Germinal center (tissue), 1 donor: ENCODE results near the gene NPTXR.

Experiments used
- DNase-seq: peaks from one replicate; pipeline ENCODE4 v3.0.0; 2012; ENCODE audit warnings: mixed read lengths, low spot score

The NPTXR gene

DNA sequence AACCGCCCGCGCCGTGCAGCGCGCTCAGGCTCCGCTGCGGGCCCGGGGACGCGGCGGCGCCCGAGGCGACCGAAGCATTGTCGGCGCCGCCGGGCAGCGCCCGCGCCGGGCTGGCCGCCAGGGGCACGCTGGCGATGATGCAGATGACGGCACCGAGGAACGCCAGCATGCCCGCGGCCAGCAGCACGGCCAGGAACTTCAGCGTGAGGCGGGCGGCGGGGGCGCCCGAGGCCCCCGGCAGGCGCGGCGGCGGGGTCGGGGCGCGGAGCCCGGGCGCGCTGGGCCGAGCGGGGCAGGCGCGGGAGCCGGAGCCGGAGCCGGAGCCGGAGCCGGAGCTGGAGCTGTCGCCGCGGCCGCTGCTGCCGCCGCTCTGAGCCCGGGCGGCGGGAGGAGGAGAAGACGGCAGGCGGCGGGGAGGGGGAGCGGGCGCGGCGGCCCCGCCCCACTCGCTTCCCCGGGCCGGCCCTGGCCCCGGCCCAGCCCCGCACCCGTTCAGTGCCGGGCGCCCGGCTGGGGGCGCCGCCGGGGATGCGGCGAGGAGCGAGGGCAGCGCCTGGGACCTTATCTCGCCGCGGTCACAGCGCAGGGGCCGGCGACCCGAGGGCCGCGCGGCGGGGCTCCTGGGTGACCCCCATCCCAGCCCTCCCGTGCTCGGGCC lies at the start of gene NPTXR:
TSS of gene NPTXR (minus strand) at position 372 of the 658 bp plus-strand sequence.
- DNase-seq = peak; percentile 37

DNA sequence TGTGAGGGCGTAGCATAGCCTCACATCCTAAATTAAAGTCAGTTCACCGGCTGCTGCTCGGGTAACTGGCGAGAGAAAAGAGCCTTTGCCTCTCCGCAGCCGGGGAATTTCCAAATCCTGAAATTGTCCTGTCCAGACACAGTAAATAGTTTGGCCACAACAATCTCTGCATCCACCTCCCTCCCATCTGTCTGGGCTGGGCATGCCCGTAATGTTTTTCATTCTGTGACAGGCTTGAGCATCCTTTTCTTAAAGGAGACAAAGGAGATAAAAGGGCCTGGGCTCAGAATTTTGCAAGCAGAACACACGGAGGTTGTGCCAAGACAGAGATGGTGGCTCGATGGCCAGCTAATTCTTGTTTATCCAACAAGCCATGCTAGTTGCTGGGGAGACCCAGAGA lies 47.4 kb upstream of the NPTXR start:
- no peak for DNase-seq

DNA sequence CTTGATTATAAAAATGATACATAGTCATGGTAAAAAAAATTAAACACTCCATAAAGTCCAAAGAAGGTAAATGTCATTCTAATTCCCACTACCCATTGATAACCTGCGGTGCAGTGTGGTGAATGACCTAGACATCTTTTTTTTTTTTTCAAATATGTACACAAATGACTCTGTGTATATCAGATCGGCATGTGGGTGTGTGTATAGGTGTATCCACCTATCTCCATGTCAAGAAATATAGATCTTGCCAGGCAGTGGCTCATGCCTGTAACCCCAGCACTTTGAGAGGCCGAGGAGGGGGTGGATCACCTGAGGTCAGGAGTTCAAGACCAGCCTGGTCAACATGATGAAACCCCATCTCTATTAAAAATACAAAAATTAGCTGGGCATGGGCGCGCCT lies 46.5 kb upstream of the NPTXR start:
- DNase-seq = no peak

DNA sequence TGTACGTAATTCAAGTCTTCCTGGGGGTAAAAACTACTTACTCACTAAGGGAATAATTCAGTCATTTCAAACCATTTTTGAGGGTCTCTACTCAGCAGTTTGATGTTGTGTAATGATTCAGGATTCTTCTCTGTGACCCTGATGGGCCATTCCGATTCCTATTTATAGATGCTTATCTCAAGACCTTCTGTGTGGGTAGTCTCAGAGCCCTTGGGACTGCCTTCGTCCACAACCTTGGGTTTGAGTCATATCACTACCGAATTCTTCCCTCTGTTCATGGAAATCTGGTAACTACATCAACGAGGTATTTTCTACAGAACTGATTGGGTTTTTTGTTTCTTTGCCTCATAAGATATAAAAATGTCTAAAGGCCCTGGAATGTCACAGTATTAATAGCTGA lies 42.5 kb upstream of the NPTXR start:
- no peak for DNase-seq

DNA sequence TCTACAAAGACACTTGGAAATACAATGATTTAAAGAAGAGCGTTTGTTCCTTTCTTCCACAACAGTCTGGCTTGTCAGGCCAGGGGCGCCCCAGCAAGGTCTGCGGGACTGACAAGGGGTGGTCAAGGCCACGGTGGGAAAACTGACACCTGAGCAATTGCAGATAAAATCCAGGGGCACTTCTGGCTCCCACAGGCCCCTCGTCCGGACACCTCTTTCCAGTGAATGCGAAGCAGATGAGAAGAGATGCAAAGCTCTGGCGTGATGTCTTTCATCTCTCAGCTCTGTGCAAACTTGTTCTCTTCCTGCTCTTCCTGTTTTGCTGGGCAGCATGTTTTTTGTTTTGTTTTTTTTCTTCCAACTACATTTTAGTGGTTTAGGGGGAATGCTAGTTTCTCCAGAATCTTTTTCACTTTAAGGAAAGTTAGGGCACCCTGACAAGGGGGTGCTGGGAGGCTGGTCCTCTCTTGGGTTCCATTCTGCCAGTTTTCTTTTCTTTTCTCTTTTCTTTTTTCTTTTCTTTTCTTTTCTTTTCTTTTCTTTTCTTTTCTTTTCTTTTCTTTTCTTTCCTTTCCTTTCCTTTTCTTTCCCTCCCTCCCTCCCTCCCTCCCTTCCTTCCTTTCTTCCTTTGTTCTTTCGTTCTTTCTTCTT lies 39.3 kb upstream of the NPTXR start:
- DNase-seq = no peak

DNA sequence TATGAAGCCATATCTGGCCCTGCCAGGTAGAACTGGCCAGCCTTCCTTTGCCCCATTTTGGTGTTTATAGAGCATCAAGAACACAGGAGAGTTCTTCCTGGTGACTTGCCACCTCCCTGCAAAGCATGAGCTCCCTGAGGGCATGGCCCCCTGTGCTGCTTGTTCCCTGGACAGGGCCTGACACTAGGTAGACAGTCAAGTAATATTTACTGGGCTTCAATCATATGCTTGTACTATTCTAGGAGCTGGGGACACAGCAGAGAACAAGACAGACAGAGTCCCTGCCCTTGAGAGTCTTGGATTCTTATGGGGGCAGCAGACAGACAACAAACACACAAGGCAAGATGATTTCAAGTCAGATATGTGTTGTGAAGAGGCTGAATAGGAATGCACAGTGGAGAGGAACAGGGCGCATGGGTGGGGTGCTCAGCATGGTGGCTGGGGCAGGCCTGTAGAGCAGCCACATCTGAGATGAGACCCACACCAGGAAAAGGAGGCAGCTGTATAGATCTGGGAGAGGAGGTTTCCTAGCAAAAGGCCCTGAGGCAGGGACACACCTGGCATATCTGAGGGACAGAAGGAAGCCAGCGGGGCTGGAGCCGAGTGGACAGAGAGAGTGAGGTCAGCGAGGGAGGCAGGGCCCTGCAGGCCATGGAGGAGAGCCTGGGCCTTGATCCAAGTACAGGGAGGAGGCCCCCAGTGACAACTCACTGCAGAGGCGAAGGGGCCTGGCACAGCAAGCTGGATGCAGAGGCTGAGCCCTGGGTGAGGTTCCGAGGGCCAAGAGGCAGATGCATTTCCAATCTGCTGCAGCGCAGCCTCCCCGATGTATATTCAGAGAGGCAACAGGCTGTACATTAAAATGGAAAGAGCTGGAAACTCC lies 38.4 kb upstream of the NPTXR start:
- DNase-seq = no peak

DNA sequence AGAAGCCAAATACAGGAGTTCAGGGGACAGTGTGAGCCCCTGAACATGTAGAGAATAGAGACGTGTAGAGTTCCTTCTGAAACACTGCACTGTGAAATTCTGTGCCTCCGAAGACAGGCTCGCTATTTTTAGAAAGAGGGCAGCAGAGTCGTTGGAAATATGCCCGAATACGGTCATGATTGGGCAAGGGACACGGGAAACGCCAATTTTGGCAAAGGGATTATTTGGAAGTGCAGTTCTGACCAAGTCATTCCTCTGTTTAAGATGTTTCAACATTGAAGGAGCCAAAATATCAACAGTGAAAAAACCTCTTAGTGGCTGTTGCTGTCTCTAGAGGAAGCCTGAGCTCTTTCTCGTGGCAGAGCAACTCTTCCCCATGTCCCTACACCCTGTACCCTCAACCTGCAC lies 37.6 kb upstream of the NPTXR start:
- DNase-seq = no peak

DNA sequence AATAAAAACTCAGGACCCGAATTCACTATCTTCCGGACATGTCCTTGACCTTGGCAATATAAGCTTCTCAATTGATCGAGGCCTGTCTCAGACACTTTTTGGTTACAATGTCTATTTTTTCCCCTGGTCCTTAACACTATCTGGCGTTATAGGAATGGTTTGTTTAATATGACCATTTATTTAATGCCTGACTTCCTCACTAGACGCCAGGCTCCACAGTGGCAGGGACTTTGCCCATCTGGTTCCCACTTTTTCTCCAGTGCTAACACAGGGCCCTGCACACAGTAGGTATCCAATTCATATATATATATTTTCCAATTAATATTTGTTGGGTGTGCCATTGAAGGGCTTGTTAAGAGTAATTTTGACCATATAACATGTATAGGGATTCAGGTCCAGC lies 36.1 kb upstream of the NPTXR start:
- DNase-seq = no peak

DNA sequence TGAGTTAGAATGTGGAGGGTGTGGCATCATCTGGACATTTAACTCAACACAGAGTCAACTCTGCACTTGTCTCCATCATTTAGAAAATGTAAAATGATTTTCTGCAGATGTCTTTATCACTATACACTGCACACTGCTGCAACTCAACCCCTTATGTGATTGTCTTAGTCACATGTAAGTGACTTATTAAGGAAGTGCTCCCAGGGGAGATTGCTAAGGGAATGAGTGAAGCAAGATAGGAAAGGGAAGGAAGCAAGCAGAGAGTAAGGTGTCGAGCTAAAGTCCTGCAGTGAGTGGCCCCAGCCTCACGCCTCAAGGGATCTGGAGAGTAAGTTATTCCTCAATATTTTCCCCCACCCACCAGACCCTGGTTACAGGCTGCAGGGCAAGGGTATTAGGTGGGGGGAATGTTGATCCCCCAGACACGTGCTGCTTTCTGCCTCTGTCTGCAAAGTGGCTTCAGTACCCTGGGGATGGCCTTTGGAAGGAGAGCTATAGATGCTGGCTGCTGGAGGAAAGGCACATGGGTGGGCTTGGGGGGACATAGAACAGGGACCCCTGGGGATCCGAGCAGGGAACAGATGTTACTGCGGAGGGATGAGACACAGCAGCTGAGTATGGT lies 35.4 kb upstream of the NPTXR start:
- no peak for DNase-seq

DNA sequence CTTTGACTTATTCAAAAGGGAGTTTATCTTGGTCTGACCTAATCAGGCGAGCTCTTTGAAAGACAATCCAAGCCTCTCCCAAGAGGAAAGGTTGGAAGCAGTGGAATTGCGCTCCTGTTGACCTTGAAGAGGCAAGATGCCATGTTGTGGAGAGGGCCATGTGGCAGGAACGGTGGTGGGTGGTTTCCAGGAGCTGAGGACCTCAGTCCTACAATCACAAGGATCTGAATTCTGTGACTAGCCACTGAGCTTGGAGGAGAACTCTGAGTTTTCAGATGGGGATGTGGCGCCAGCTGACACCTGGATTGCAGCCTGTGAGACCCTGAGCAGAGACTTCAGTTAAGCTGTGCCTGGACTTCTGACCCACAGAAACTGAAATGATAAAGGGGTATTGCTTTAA lies 34.2 kb upstream of the NPTXR start:
- no peak for DNase-seq

DNA sequence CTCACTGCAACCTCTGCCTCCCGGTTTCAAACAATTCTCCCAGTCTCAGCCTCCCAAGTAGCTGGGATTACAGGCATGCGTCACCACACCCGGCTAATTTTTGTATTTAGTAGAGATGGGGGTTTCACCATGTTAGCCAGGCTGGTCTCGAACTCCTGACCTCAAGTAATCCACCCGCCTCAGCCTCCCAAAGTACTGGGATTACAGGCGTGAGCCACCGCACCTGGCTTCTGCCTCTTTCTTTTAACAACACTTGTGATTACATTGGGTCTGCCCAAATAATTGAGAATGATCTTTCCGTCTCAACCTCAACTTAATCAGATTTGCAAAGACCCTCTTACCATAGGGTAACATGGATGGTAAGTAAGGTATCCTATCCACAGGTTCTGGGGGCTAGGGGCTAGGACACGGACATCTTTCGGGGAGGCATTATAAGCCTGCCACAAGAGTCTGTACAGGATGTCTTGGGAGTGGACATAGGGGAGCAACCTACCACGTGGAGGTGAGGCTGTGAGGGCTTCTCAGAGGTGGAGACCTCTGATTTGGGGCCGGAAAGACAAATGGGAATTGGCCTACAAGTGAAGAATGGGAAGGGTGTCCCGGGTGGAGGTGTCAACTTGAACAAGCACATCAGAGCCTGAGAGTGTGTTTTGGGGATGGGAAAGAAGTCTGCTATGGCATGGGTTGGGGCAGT lies 30.8 kb upstream of the NPTXR start:
- DNase-seq = no peak

DNA sequence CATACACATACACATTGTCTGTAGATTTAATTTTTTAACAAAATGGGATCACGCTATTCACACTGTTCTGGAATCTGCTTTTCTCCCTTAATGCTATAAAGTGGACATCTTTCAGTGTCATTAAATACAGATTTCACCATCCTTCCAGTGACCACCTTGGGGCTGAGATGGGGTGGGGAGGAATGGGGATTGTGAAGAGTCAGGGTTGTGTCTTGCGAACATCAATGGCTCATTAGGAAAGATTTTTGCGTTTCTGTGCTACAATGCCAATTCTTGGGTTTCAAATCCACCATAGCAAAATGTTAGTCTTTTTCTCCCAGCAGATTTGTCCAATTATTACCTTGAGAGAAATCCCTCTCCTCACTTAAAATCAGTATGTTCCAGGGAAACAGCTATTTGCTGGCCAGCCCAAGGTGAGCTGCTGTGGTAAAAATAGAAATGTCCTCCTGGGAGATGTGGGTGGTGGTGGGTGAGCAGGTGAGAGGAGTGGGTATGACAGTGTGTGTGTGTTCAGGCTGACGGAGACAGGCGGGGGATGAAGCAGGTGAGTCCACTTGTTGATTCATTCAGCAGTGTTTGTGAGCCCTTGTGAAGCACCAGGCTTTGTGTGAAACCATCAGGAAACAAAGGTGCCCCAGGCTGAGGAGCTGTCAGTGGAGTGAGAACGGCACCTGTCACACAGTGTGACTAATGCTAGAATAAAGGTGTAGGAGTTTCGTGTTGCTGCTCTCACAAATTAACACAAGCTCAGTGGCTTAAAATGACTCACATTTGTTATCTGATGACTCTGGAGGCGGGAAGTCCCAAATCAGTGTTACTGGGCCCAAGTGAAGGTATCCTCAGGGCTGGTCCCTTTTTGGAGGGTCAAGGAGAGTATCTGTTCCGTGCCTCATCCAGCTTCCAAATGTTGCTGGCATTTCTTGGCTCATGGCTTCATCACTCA lies 29.9 kb upstream of the NPTXR start:
- no peak for DNase-seq

DNA sequence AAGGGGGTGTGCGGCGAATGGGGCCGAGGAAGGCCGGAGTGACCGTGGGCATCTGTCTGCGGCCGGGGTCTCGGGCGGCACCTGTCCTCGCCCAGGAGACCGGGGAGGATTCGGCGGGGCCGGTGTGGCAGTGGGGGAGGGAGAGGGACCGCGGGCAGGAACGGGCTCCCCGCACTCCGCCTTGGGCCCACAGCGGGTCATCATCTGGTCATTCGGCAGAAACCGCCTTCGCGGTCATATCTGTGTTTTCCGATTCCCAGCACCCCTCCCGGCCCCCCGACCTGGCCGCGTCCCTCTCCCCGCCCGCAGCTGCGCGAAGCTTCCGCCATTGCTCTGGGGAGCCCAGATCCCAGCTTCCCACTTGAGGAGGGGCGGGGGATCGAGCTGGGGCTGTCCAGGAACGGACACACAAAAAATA lies 29.0 kb upstream of the NPTXR start:
- no peak for DNase-seq

DNA sequence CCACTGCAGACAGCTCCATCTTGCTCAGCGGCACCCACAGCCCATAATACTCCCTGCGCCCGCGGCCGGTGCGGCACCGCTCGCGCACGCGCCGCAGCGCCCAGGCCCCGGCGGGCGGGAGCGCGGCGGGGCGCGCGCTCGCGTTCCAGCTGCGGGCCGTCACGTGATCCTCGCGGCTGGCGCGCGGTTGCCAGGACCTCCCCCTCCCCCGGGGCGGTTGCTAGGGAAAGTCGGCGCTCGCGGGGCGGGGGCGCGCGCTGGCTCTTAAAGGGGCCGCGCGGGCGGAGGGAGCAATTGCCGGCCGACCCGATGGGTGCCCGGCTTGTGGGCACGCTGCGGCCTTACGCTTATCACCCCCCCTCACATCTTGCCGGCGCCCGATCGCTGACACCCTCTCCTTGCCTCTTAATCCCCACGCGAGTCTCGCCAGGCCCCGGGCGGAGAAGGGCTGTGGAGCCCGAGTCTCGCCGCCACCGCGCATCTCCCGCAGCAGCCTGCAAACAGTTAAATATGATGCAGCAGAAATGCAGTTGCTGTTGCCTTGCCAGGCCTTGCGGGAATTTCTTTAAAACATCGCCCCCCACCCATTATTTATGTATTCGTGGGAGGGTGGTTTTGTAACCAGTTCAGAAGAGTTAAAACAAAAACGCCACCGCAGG lies 28.5 kb upstream of the NPTXR start, which contains the start of gene CBX6:
TSS of gene CBX6 (minus strand) at position 45 of the 659 bp plus-strand sequence. CDS start at position 19, 26 bp downstream.
- peak; percentile 97 for DNase-seq

DNA sequence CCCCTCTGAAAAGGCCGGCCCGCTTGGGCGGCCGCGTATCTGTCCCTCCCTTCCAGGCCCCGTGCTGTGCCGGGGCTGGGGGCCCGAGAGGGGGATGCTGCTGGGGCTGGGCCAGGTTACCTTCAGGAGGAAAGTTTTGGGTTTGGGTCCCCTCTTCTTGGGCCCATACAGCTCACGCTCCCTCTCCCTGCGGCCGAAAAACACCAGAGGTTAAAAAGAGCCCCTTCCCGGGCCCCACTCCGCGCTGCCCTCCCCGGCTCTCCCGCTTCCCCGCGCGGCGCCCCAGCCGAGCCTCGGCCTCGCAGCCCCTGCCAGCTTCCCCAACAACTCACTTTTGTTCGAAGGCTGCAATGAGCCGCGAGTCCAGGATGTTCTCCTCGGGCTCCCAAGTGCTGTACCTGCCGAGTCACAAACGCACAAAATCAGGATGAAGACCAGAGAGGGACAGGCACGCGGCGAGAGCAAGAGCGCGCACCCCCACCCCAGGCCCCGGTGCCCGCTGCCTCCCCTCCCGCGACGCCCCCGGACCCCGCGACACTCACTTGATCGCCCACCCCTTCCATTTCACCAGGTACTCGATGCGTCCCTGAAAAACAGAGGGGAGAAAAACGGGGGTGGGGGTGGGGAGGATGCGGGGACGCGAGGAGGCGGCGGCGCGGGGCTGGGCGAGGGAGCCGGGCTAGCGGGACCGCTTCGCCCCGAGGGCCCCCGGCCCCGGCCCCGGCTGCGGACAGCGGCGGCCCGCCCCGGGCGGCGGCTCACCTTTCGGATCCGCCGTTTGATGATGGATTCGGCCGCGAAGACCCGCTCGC lies 27.7 kb upstream of the NPTXR start:
- DNase-seq = peak; percentile 40

DNA sequence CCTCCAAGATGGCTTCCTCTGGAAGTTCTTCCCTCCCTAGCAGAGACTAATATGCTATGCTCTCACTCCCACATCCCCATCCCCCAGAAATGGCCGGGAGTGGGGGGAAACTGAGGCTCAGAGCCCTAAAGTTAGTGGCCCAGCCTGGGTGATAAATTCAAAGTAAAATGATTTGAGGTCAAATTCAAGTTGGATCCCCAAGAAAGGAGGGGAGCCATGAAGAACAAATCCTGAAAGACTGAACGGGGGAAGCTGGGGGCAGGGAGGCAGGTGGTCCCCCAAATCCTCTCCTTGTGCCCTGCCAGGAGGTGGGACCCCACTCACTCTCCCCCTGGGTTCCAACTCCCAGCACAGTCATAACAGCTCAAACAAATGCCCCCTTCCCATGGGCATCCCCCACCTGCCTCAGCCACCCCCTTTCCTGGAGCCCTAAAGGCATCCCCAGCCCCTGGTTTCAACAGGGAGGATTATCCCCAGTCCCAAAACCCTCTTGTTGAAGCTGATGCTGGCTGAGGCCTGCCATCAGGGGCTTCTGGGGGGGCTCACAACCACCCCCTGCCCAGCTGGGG lies 27.0 kb upstream of the NPTXR start:
- DNase-seq = no peak

DNA sequence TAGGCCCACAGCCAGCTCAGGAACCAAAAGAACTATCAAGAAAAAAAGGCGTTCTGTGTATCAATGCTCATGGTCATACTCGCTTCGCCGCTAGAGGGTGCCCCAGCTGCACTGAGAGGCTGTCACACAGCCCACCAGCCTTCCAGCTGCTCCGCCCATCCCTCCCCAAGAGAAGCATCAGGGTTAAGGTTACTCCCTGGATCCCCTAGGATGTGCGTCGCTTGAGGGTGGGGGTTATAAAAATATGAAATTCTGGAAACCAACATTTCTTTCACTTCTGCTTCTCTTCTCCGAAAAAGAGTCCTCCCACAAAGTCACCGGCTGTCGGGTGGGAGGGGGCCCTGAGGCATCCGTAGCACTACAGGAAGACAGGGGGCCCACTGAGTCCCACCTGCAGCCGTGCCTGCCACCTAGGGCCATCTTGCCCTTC lies 26.5 kb upstream of the NPTXR start:
- peak; percentile 78 for DNase-seq

DNA sequence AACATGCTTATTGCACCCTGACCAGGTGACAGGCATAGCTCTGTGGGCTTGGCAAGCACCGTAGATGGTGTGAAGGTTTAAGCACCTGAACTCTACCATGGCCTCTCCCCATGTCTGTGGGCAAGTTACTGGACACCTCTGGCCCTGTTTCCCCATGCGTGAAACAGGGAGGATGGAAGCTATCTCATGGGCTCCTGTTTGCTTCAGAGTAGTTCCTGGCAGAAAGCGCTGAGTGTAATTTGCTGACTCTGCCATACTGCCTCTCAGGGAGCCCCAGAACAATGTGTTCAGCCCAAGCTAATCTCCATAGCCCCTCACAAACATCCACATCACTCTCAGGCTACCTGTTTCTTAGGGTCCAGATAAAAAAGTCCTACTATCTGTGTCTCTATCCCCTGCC lies 25.8 kb upstream of the NPTXR start:
- no peak for DNase-seq

DNA sequence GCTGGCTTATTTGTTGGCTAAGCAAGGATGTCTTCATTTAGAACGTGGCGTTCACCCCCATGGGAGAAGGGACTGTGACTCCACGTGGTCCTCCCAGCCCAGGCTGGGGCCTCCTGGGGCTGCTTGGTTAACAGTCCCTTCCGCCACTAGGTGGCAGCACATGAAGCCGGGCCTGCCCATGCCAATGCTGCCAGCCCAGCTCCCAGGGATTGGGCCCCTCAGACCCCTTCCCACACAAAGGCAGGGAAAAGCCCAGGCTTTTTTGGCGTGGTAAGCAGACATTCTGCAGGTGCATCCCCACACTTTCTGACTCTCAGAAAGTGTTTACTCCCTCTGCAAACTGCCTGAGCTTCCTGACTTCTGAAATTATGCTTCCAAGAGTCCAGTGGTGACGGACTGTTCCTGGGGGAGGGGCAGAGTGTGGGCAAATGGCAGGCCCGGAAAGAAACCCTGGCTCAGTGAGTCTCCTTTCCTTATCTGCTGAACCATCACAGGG lies 25.1 kb upstream of the NPTXR start:
- peak; percentile 86 for DNase-seq
